Kasumi-1 (cell line): ENCODE measurements around the gene TJP3.

Experiments used
- DNase-seq, 2 experiments: peaks; one replicate each; lab custom pipeline; 2025; lab: John Stamatoyannopoulos, UW

Gene TJP3

GRCh38 chr19:3782903-3783302 is 74.7 kb downstream of the TJP3 start:
- DNase-seq: no peak

- DNase-seq: peak; percentile 9 to 13
Observed at GRCh38 chr19:3783660-3784584, 75.7 kb downstream of the TJP3 start.

- DNase-seq: no peak
Observed at GRCh38 chr19:3784607-3785450, 76.6 kb downstream of the TJP3 start.

GRCh38 chr19:3785451-3785937 is 77.3 kb downstream of the TJP3 start:
- peak; percentile 31 to 32 for DNase-seq

- DNase-seq: peak; percentile 30 to 57
Observed at GRCh38 chr19:3785938-3786824, 78.0 kb downstream of the TJP3 start, which contains the start of gene MATK. TSS of gene MATK (minus strand) at chr19:3786381. CDS start at chr19:3785135, 1,246 bp downstream.

- DNase-seq: no peak
Observed at GRCh38 chr19:3788996-3789778, 81.0 kb downstream of the TJP3 start.

GRCh38 chr19:3790209-3790734 is 82.1 kb downstream of the TJP3 start:
- no peak for DNase-seq

GRCh38 chr19:3790941-3791340 is 82.8 kb downstream of the TJP3 start:
- DNase-seq: no peak

GRCh38 chr19:3792114-3792513 is 83.9 kb downstream of the TJP3 start:
- DNase-seq: no peak

GRCh38 chr19:3793799-3794198 is 85.6 kb downstream of the TJP3 start:
- no peak for DNase-seq

GRCh38 chr19:3796358-3796757 is 88.2 kb downstream of the TJP3 start:
- DNase-seq: no peak

- DNase-seq: no peak
Observed at GRCh38 chr19:3798137-3798536, 90.0 kb downstream of the TJP3 start.
